Uterus (tissue), 2 donors: ENCODE measurements around the gene MAP1LC3C.

Experiments used
- POLR2A ChIP-seq, 2 donors: fragments of 450-650 bp; IDR thresholded peaks; one replicate each; pipeline ENCODE4 v1.6.1; 2016; ENCODE audit warnings: antibody characterized with exemption in 2 of 2, mild to moderate bottlenecking in 1 of 2, moderate library complexity in 1 of 2
- TF ChIP-seq, protein P1 (sequence below), 4 experiments: fragments of 200-600 bp in 2 of 4; fragments of 450-650 bp in 2 of 4; sonication (generic) in 2 of 4; IDR thresholded peaks; one replicate each; pipeline ENCODE4 v1.5.1; 2016 to 2019; ENCODE audit warnings: antibody characterized with exemption in 4 of 4, mild to moderate bottlenecking in 2 of 4, moderate library complexity in 1 of 4

GRCh38 chr1:242008826-242009495 is 10.1 kb upstream of the MAP1LC3C start:
- TF ChIP-seq, protein P1, sequence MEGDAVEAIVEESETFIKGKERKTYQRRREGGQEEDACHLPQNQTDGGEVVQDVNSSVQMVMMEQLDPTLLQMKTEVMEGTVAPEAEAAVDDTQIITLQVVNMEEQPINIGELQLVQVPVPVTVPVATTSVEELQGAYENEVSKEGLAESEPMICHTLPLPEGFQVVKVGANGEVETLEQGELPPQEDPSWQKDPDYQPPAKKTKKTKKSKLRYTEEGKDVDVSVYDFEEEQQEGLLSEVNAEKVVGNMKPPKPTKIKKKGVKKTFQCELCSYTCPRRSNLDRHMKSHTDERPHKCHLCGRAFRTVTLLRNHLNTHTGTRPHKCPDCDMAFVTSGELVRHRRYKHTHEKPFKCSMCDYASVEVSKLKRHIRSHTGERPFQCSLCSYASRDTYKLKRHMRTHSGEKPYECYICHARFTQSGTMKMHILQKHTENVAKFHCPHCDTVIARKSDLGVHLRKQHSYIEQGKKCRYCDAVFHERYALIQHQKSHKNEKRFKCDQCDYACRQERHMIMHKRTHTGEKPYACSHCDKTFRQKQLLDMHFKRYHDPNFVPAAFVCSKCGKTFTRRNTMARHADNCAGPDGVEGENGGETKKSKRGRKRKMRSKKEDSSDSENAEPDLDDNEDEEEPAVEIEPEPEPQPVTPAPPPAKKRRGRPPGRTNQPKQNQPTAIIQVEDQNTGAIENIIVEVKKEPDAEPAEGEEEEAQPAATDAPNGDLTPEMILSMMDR (IDR thresholded peaks at IDR 0.05), result no peak
- TF ChIP-seq POLR2A (IDR thresholded peaks at IDR 0.05), result no peak
